WTC11 (cell line): ENCODE data around the gene PIGS. TPM values are rescaled to one million over a fixed set of nuclear protein-coding genes. Genes with fewer than 3 reads are reported as not detected.

Experiments used
- ATAC-seq: fragments of 200-7000 bp; cut with Tn5 transposase; 2 replicates; pipeline ENCODE4 v1.10.0; 2021; ENCODE audit warnings: mild to moderate bottlenecking, moderate library complexity
- CTCF ChIA-PET: fragments of 300-600 bp; sonication (Branson Sonifier 250); formaldehyde crosslinking; loops from one replicate; lab custom pipeline; 2021; ENCODE audit warnings: antibody characterized with exemption; lab: Charles Lee
- POLR2A ChIA-PET: fragments of 350-600 bp; sonication (Branson Sonifier 250); formaldehyde crosslinking; loops from one replicate; lab custom pipeline; 2021; ENCODE audit warnings: antibody characterized with exemption; lab: Charles Lee
- DNase-seq: peaks from one replicate; pipeline ENCODE4 v3.0.0; 2021; ENCODE audit warnings: low spot score
- H3K27ac Mint-ChIP-seq: 2 replicates; pipeline ENCODE4 v1.8.0; 2021; ENCODE audit warnings: mixed read lengths
- H3K27me3 Mint-ChIP-seq: 2 replicates; pipeline ENCODE4 v1.8.0; 2021; ENCODE audit warnings: low read depth, mild to moderate bottlenecking, moderate library complexity, mixed read lengths
- H3K36me3 Mint-ChIP-seq: 2 replicates; pipeline ENCODE4 v1.8.0; 2021; ENCODE audit warnings: mixed read lengths
- H3K4me1 Mint-ChIP-seq: 2 replicates; pipeline ENCODE4 v1.8.0; 2022; ENCODE audit warnings: mixed read lengths
- H3K4me3 Mint-ChIP-seq: 2 replicates; pipeline ENCODE4 v1.8.0; 2021; ENCODE audit warnings: mild to moderate bottlenecking, moderate library complexity, mixed read lengths
- H3K9me3 Mint-ChIP-seq: 2 replicates; pipeline ENCODE4 v1.8.0; 2021; ENCODE audit warnings: mixed read lengths
- ARID4B ChIP-seq: sonication (generic); formaldehyde crosslinking; IDR thresholded peaks from 2 replicates; pipeline ENCODE4 v1.8.0; 2023; ENCODE audit warnings: missing genetic modification reagents, mild to moderate bottlenecking, borderline replicate concordance
- CDX4 ChIP-seq: fragments of 250-450 bp; sonication (Bioruptor Pico); IDR thresholded peaks from 2 replicates; pipeline ENCODE4 v1.9.0; 2021; ENCODE audit warnings: moderate library complexity, mild to moderate bottlenecking, inconsistent platforms, borderline replicate concordance
- ESRRA ChIP-seq: sonication (generic); formaldehyde crosslinking; IDR thresholded peaks from 2 replicates; pipeline ENCODE4 v1.8.1; 2022; ENCODE audit warnings: mild to moderate bottlenecking, missing genetic modification reagents, borderline replicate concordance
- GRHL2 ChIP-seq: fragments of 250-450 bp; sonication (Bioruptor Pico); IDR thresholded peaks from 2 replicates; pipeline ENCODE4 v1.8.0; 2022; ENCODE audit warnings: mild to moderate bottlenecking, moderate library complexity; ENCODE audit not compliant: insufficient replicate concordance, severe bottlenecking
- JUN ChIP-seq: sonication (generic); formaldehyde crosslinking; IDR thresholded peaks from 2 replicates; pipeline ENCODE4 v1.8.0; 2023; ENCODE audit warnings: mild to moderate bottlenecking, missing genetic modification reagents
- MLX ChIP-seq: sonication (generic); formaldehyde crosslinking; IDR thresholded peaks from 2 replicates; pipeline ENCODE4 v1.8.1; 2023; ENCODE audit warnings: mild to moderate bottlenecking, missing genetic modification reagents, moderate library complexity
- MXD4 ChIP-seq: fragments of 250-450 bp; sonication (Bioruptor Pico); IDR thresholded peaks from 2 replicates; pipeline ENCODE4 v1.8.0; 2021; ENCODE audit warnings: mild to moderate bottlenecking, moderate library complexity, borderline replicate concordance
- PRRX2 ChIP-seq: fragments of 250-450 bp; sonication (Bioruptor Pico); IDR thresholded peaks from 2 replicates; pipeline ENCODE4 v1.8.0; 2021; ENCODE audit warnings: mild to moderate bottlenecking
- SOX15 ChIP-seq: fragments of 250-450 bp; sonication (Bioruptor Pico); IDR thresholded peaks from 2 replicates; pipeline ENCODE4 v1.9.0; 2021; ENCODE audit warnings: mild to moderate bottlenecking
- SP1 ChIP-seq: sonication (generic); formaldehyde crosslinking; conservative IDR thresholded peaks from 2 replicates; pipeline ENCODE4 v1.8.1; 2022; ENCODE audit warnings: missing genetic modification reagents
- TEAD4 ChIP-seq: sonication (generic); formaldehyde crosslinking; IDR thresholded peaks from 2 replicates; pipeline ENCODE4 v1.8.0; 2022; ENCODE audit warnings: mild to moderate bottlenecking, missing genetic modification reagents
- ZNF232 ChIP-seq: sonication (generic); formaldehyde crosslinking; IDR thresholded peaks from 2 replicates; pipeline ENCODE4 v1.8.0; 2022; ENCODE audit warnings: mild to moderate bottlenecking, missing genetic modification reagents
- ZNF281 ChIP-seq: sonication (generic); formaldehyde crosslinking; IDR thresholded peaks from 2 replicates; pipeline ENCODE4 v1.8.0; 2023; ENCODE audit warnings: mild to moderate bottlenecking, missing genetic modification reagents
- ZNF671 ChIP-seq: fragments of 250-450 bp; sonication (Bioruptor Pico); IDR thresholded peaks from 2 replicates; pipeline ENCODE4 v1.8.0; 2021; ENCODE audit warnings: mild to moderate bottlenecking
- total RNA-seq: library from RNA; stranded (reverse); gene quantifications from 3 replicates; pipeline ENCODE4 v1.2.3, GENCODE V29; 2021
- TF ChIP-seq, protein P1 (sequence below): sonication (generic); formaldehyde crosslinking; IDR thresholded peaks from 2 replicates; pipeline ENCODE4 v1.8.0; 2022; ENCODE audit warnings: missing genetic modification reagents
- TF ChIP-seq, protein P2 (sequence below): sonication (generic); formaldehyde crosslinking; IDR thresholded peaks from 2 replicates; pipeline ENCODE4 v1.8.1; 2022; ENCODE audit warnings: mild to moderate bottlenecking, missing genetic modification reagents, moderate library complexity, borderline replicate concordance
- TF ChIP-seq, protein P3 (sequence below): fragments of 200-600 bp; IDR thresholded peaks from 2 replicates; pipeline ENCODE4 v1.8.0; 2022; ENCODE audit warnings: antibody characterized with exemption

PIGS gene
- total RNA-seq, 1 experiment from 2014 or later, result 50.6 TPM

GRCh38 chr17:28518578-28518977 lies 52.7 kb downstream of the PIGS start:
- POLR2A ChIA-PET, result no interaction called here

More at GRCh38 chr17:28518578-28518977, 52.7 kb downstream of the PIGS start:
- Mint-ChIP-seq H3K9me3 (peaks cover 18% of the 10 kb centered on the region), H3K36me3 (no peaks in the 10 kb centered on the region), H3K27ac (no peak overlapping the region), H3K4me1 (peaks cover 3% of the 10 kb centered on the region), H3K4me3 (no peak overlapping the region), H3K27me3 (peaks cover 7% of the 10 kb centered on the region)
- no peak for TF ChIP-seq PRRX2 (CRISPR knock-in tag)
- TF ChIP-seq TEAD4 (CRISPR knock-in tag), result no peak
- no peak for TF ChIP-seq SOX15
- TF ChIP-seq, protein P1, sequence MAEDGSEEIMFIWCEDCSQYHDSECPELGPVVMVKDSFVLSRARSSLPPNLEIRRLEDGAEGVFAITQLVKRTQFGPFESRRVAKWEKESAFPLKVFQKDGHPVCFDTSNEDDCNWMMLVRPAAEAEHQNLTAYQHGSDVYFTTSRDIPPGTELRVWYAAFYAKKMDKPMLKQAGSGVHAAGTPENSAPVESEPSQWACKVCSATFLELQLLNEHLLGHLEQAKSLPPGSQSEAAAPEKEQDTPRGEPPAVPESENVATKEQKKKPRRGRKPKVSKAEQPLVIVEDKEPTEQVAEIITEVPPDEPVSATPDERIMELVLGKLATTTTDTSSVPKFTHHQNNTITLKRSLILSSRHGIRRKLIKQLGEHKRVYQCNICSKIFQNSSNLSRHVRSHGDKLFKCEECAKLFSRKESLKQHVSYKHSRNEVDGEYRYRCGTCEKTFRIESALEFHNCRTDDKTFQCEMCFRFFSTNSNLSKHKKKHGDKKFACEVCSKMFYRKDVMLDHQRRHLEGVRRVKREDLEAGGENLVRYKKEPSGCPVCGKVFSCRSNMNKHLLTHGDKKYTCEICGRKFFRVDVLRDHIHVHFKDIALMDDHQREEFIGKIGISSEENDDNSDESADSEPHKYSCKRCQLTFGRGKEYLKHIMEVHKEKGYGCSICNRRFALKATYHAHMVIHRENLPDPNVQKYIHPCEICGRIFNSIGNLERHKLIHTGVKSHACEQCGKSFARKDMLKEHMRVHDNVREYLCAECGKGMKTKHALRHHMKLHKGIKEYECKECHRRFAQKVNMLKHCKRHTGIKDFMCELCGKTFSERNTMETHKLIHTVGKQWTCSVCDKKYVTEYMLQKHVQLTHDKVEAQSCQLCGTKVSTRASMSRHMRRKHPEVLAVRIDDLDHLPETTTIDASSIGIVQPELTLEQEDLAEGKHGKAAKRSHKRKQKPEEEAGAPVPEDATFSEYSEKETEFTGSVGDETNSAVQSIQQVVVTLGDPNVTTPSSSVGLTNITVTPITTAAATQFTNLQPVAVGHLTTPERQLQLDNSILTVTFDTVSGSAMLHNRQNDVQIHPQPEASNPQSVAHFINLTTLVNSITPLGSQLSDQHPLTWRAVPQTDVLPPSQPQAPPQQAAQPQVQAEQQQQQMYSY, result no peak
- no peak for TF ChIP-seq SP1 (CRISPR knock-in tag)
- TF ChIP-seq MLX, result no peak
- TF ChIP-seq ZNF281 (CRISPR knock-in tag), result no peak
- no peak for TF ChIP-seq CDX4 (CRISPR knock-in tag)
- TF ChIP-seq ZNF232 (CRISPR knock-in tag), result no peak
- TF ChIP-seq MXD4 (CRISPR knock-in tag), result no peak
- TF ChIP-seq, protein P2, sequence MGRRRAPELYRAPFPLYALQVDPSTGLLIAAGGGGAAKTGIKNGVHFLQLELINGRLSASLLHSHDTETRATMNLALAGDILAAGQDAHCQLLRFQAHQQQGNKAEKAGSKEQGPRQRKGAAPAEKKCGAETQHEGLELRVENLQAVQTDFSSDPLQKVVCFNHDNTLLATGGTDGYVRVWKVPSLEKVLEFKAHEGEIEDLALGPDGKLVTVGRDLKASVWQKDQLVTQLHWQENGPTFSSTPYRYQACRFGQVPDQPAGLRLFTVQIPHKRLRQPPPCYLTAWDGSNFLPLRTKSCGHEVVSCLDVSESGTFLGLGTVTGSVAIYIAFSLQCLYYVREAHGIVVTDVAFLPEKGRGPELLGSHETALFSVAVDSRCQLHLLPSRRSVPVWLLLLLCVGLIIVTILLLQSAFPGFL, result no peak
- no peak for TF ChIP-seq ESRRA (CRISPR knock-in tag)
- TF ChIP-seq ARID4B, result no peak
- no peak for TF ChIP-seq JUN (CRISPR knock-in tag)
- no peak for TF ChIP-seq ZNF671 (CRISPR knock-in tag)
- TF ChIP-seq, protein P3, sequence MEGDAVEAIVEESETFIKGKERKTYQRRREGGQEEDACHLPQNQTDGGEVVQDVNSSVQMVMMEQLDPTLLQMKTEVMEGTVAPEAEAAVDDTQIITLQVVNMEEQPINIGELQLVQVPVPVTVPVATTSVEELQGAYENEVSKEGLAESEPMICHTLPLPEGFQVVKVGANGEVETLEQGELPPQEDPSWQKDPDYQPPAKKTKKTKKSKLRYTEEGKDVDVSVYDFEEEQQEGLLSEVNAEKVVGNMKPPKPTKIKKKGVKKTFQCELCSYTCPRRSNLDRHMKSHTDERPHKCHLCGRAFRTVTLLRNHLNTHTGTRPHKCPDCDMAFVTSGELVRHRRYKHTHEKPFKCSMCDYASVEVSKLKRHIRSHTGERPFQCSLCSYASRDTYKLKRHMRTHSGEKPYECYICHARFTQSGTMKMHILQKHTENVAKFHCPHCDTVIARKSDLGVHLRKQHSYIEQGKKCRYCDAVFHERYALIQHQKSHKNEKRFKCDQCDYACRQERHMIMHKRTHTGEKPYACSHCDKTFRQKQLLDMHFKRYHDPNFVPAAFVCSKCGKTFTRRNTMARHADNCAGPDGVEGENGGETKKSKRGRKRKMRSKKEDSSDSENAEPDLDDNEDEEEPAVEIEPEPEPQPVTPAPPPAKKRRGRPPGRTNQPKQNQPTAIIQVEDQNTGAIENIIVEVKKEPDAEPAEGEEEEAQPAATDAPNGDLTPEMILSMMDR, result no peak
- TF ChIP-seq GRHL2 (CRISPR knock-in tag), result no peak
- CTCF ChIA-PET, result no interaction called here
- DNase-seq (no peak), ATAC-seq (no peak)
